ENCODE data around the gene KATNB1. TPM values are rescaled to one million over a fixed set of nuclear protein-coding genes. Genes with fewer than 3 reads are reported as not detected.

KATNB1 gene
- total and polyA plus RNA-seq, 2 of the 8 experiments (the other 6 are each of a cell fraction or from before 2014, with no cell fraction given) = 50.2 to 60.4 TPM

- no peak for TF ChIP-seq SIX5 (IDR thresholded peaks at IDR 0.05; ENCODE audit: low read depth, low read length)
- no peak for TF ChIP-seq KDM4A (IDR thresholded peaks at IDR 0.05; ENCODE audit: low read depth, low read length, severe bottlenecking)
- TF ChIP-seq HDAC6 (IDR thresholded peaks at IDR 0.05; ENCODE audit: low read depth, low read length) = no peak
- no peak for TF ChIP-seq TAF7 (optimal IDR thresholded peaks at IDR 0.05; ENCODE audit: borderline replicate concordance, low read depth, low read length)
- TF ChIP-seq CHD7 (IDR thresholded peaks at IDR 0.05; ENCODE audit: insufficient replicate concordance, low read length) = no peak
- no peak for TF ChIP-seq SP4 (IDR thresholded peaks at IDR 0.05; ENCODE audit: low read length)
- no peak for TF ChIP-seq USF2 (IDR thresholded peaks at IDR 0.05; ENCODE audit: low read length)
Observed at GRCh38 chr16:57773655-57774295, 38.2 kb downstream of the KATNB1 start (continued).

Measured in H1 (cell line).